Mammary epithelial cell (primary cell): ENCODE measurements around the gene SLC5A10.

Source experiments
- EZH2 ChIP-seq: IDR thresholded peaks from 2 replicates; pipeline ENCODE4 v1.6.1; 2012; ENCODE audit warnings: low read length, inconsistent platforms, borderline replicate concordance
- TF ChIP-seq, protein P1 (sequence below), 2 donors: IDR thresholded peaks in 1 of 2; conservative IDR thresholded peaks in 1 of 2; 2 replicates each; pipeline ENCODE4 v1.5.1; 2011 to 2012; ENCODE audit warnings: inconsistent platforms in 2 of 2, low read length in 2 of 2, mild to moderate bottlenecking in 2 of 2, control low read depth in 1 of 2, low read depth in 1 of 2; ENCODE audit not compliant: insufficient read depth in 1 of 2; ENCODE audit errors: extremely low read depth in 1 of 2

- TF ChIP-seq, protein P1, sequence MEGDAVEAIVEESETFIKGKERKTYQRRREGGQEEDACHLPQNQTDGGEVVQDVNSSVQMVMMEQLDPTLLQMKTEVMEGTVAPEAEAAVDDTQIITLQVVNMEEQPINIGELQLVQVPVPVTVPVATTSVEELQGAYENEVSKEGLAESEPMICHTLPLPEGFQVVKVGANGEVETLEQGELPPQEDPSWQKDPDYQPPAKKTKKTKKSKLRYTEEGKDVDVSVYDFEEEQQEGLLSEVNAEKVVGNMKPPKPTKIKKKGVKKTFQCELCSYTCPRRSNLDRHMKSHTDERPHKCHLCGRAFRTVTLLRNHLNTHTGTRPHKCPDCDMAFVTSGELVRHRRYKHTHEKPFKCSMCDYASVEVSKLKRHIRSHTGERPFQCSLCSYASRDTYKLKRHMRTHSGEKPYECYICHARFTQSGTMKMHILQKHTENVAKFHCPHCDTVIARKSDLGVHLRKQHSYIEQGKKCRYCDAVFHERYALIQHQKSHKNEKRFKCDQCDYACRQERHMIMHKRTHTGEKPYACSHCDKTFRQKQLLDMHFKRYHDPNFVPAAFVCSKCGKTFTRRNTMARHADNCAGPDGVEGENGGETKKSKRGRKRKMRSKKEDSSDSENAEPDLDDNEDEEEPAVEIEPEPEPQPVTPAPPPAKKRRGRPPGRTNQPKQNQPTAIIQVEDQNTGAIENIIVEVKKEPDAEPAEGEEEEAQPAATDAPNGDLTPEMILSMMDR (conservative IDR thresholded peaks at IDR 0.05 in 1 of 2, IDR thresholded peaks at IDR 0.05 in 1 of 2; ENCODE audit: extremely low read depth in 1 of 2, insufficient read depth in 1 of 2, low read depth in 1 of 2, low read length in 2 of 2) = no peak
- no peak for TF ChIP-seq EZH2
These were observed 17.3 kb downstream of the SLC5A10 start for GRCh38 chr17:18968945-18969887.
